Neuronal stem cell (in vitro differentiated cells): ENCODE data around the gene SLC12A9.

Experiments
- DNase-seq: peaks from one replicate; pipeline ENCODE4 v3.0.0-alpha.2; 2013; ENCODE audit warnings: low spot score
- H2AFZ ChIP-seq: one replicate; pipeline ENCODE4 v1.6.1; 2013; ENCODE audit warnings: mild to moderate bottlenecking, low read length, inconsistent platforms
- H2AK5ac ChIP-seq: 2 replicates; pipeline ENCODE4 v1.6.1; 2013; ENCODE audit warnings: low read depth, mild to moderate bottlenecking, inconsistent platforms, low read length, moderate library complexity, mixed read lengths
- H2BK120ac ChIP-seq: 2 replicates; pipeline ENCODE4 v1.6.1; 2013; ENCODE audit warnings: low read depth, mild to moderate bottlenecking, inconsistent platforms, low read length, moderate library complexity, mixed read lengths
- H2BK12ac ChIP-seq: one replicate; pipeline ENCODE4 v1.6.1; 2013; ENCODE audit warnings: low read length, inconsistent platforms
- H2BK15ac ChIP-seq: 2 replicates; pipeline ENCODE4 v1.6.1; 2013; ENCODE audit warnings: mild to moderate bottlenecking, low read length, inconsistent platforms, mixed read lengths
- H2BK5ac ChIP-seq: one replicate; pipeline ENCODE4 v1.6.1; 2013; ENCODE audit warnings: inconsistent platforms, mild to moderate bottlenecking, low read length, moderate library complexity
- H3K14ac ChIP-seq: one replicate; pipeline ENCODE4 v1.6.1; 2013; ENCODE audit warnings: low read length, inconsistent platforms
- H3K18ac ChIP-seq: 2 replicates; pipeline ENCODE4 v1.6.1; 2013; ENCODE audit warnings: low read length, inconsistent platforms
- H3K23ac ChIP-seq: 2 replicates; pipeline ENCODE4 v1.6.1; 2013; ENCODE audit warnings: low read depth, mild to moderate bottlenecking, mixed read lengths, low read length, inconsistent platforms; ENCODE audit not compliant: poor library complexity
- H3K27ac ChIP-seq: replicated peaks from 3 replicates; pipeline ENCODE4 v1.5.1; 2013; ENCODE audit warnings: low read length, inconsistent platforms
- H3K27me3 ChIP-seq, 3 experiments: 2 replicates each; pipeline ENCODE4 v1.6.1; 2013; ENCODE audit warnings: low read length in 3 of 3, mild to moderate bottlenecking in 2 of 3, inconsistent platforms in 1 of 3, low read depth in 1 of 3, mixed read lengths in 1 of 3, moderate library complexity in 1 of 3; ENCODE audit not compliant: control insufficient read depth in 3 of 3, insufficient read depth in 3 of 3
- H3K36me3 ChIP-seq, 2 donors: replicated peaks in 1 of 2; 2 replicates each; pipeline ENCODE4 v1.6.1; 2013; ENCODE audit warnings: low read length in 2 of 2; ENCODE audit not compliant: control insufficient read depth in 2 of 2, insufficient read depth in 2 of 2
- H3K4ac ChIP-seq: 2 replicates; pipeline ENCODE4 v1.6.1; 2013; ENCODE audit warnings: inconsistent platforms, mild to moderate bottlenecking, low read length, moderate library complexity
- H3K4me1 ChIP-seq, 2 donors: 1 replicate in 1 of 2; 2 replicates in 1 of 2; pipeline ENCODE4 v1.6.1; 2013; ENCODE audit warnings: low read length in 2 of 2, low read depth in 1 of 2; ENCODE audit not compliant: control insufficient read depth in 2 of 2, insufficient read depth in 1 of 2
- H3K4me2 ChIP-seq: one replicate; pipeline ENCODE4 v1.6.1; 2013; ENCODE audit warnings: mild to moderate bottlenecking, low read length, inconsistent platforms; ENCODE audit not compliant: insufficient read depth, poor library complexity, severe bottlenecking
- H3K4me3 ChIP-seq, 2 donors: 2 replicates each; pipeline ENCODE4 v1.5.1; 2013; ENCODE audit warnings: low read length in 2 of 2, mild to moderate bottlenecking in 2 of 2, inconsistent platforms in 1 of 2, moderate library complexity in 1 of 2
- H3K79me1 ChIP-seq: one replicate; pipeline ENCODE4 v1.6.1; 2013; ENCODE audit warnings: low read depth, mild to moderate bottlenecking, inconsistent platforms, low read length, moderate library complexity
- H3K9ac ChIP-seq: one replicate; pipeline ENCODE4 v1.6.1; 2013; ENCODE audit warnings: mild to moderate bottlenecking, low read depth, low read length, inconsistent platforms; ENCODE audit not compliant: poor library complexity
- H3K9me3 ChIP-seq, 2 donors: replicated peaks in 1 of 2; 2 replicates each; pipeline versions ENCODE3 to v1.6.1; 2013; ENCODE audit warnings: low read length in 2 of 2, mild to moderate bottlenecking in 2 of 2, inconsistent platforms in 1 of 2, low read depth in 1 of 2, mixed read lengths in 1 of 2, moderate library complexity in 1 of 2; ENCODE audit not compliant: control insufficient read depth in 2 of 2, insufficient read depth in 1 of 2
- H4K8ac ChIP-seq: one replicate; pipeline ENCODE4 v1.6.1; 2013; ENCODE audit warnings: low read depth, mild to moderate bottlenecking, inconsistent platforms, low read length, moderate library complexity
- H4K91ac ChIP-seq: one replicate; pipeline ENCODE4 v1.6.1; 2013; ENCODE audit warnings: low read length, low read depth, mild to moderate bottlenecking, inconsistent platforms; ENCODE audit not compliant: poor library complexity
- WGBS, 2 donors: extraction: QIAGEN DNeasy Blood & Tissue Kit; methylation state at CpG; one replicate each; pipeline ENCODE4 v1.1.7; 2013; ENCODE audit warnings: missing lambda C conversion rate in 2 of 2, mixed read lengths in 1 of 2; ENCODE audit not compliant: insufficient read length in 2 of 2, insufficient replicate concordance in 1 of 2; ENCODE audit errors: extremely low coverage in 2 of 2; 5-methylcytosine and 5-hydroxymethylcytosine counted together

Gene SLC12A9

GRCh38 chr7:100893318-100893895 lies 40.9 kb downstream of the SLC12A9 start:
- H2BK120ac ChIP-seq = no peak overlapping the region
- H3K36me3 ChIP-seq = peaks cover 4 to 6% of the 10 kb centered on the region in 2 donors
- no peak overlapping the region for H3K4ac ChIP-seq
- H3K4me1 ChIP-seq = peaks cover 31 to 33% of the 10 kb centered on the region in 2 donors
- peak overlapping the region; percentile 70 for H3K23ac ChIP-seq
- no peak overlapping the region for H2BK5ac ChIP-seq
- H3K18ac ChIP-seq = peak overlapping the region; percentile 87
- H2BK15ac ChIP-seq = peak overlapping the region; percentile 100
- H2BK12ac ChIP-seq = peak overlapping the region; percentile 46
- H3K4me2 ChIP-seq = peak overlapping the region; percentile 14
- H3K79me1 ChIP-seq = no peaks in the 10 kb centered on the region
- H3K4me3 ChIP-seq = no peak overlapping the region
- H3K9me3 ChIP-seq = no peaks in the 10 kb centered on the region
- no peak overlapping the region for H3K27ac ChIP-seq
- peak overlapping the region; percentile 89 for H2AK5ac ChIP-seq
- H4K8ac ChIP-seq = no peak overlapping the region
- H2AFZ ChIP-seq = no peak overlapping the region
- no peak overlapping the region for H4K91ac ChIP-seq
- H3K27me3 ChIP-seq = peaks cover 15 to 26% (median 21%) of the 10 kb centered on the region in 3 experiments
- no peak for DNase-seq
- no peak overlapping the region for H3K14ac ChIP-seq
- peak overlapping the region; percentile 25 for H3K9ac ChIP-seq
- no CpG with 5 or more reads among the region's 32 CpGs for WGBS, 2 donors

- Histone ChIP-seq H3K14ac (peak overlapping the region; percentile 71), H2AFZ (peak overlapping the region; percentile 95), H2BK12ac (peak overlapping the region; percentile 99), H3K4me2 (peak overlapping the region; percentile 89), H3K36me3 (no peaks in the 10 kb centered on the region), H3K23ac (peak overlapping the region; percentile 70), H3K27me3 (peaks cover 15 to 26% (median 21%) of the 10 kb centered on the region in 3 experiments), H3K27ac (peak overlapping the region; percentile 7), H3K18ac (peak overlapping the region; percentile 90), H4K91ac (no peak overlapping the region), H3K4me3 (peak overlapping the region in 1 of 2 donors; percentile 52), H3K79me1 (no peaks in the 10 kb centered on the region), H3K4me1 (peaks cover 26 to 27% of the 10 kb centered on the region in 2 donors), H2BK5ac (peak overlapping the region; percentile 75), H2BK120ac (no peak overlapping the region), H3K9ac (peak overlapping the region; percentile 60), H3K9me3 (no peaks in the 10 kb centered on the region), H3K4ac (peak overlapping the region; percentile 76), H4K8ac (peak overlapping the region; percentile 10), H2AK5ac (peak overlapping the region; percentile 89), H2BK15ac (peak overlapping the region; percentile 100)
- DNase-seq = no peak
- no CpG with 5 or more reads among the region's 40 CpGs for WGBS, 2 donors
Measured at GRCh38 chr7:100893910-100894721, 41.6 kb downstream of the SLC12A9 start.

- Histone ChIP-seq H3K4me1 (peaks cover 26% of the 10 kb centered on the region in 2 donors), H4K8ac (peak overlapping the region; percentile 10), H3K18ac (peak overlapping the region; percentile 90), H2AK5ac (peak overlapping the region; percentile 81), H2BK15ac (peak overlapping the region; percentile 100), H3K9me3 (no peaks in the 10 kb centered on the region), H3K27ac (no peak overlapping the region), H2BK5ac (peak overlapping the region; percentile 75), H2AFZ (peak overlapping the region; percentile 95), H3K4me2 (peak overlapping the region; percentile 89), H3K79me1 (no peaks in the 10 kb centered on the region), H2BK120ac (no peak overlapping the region), H3K4ac (no peak overlapping the region), H4K91ac (no peak overlapping the region), H3K4me3 (peak overlapping the region; percentile 33 to 75), H3K36me3 (no peaks in the 10 kb centered on the region), H3K9ac (peak overlapping the region; percentile 18), H3K14ac (peak overlapping the region; percentile 21), H3K23ac (peak overlapping the region; percentile 70), H3K27me3 (peaks cover 15 to 26% (median 21%) of the 10 kb centered on the region in 3 experiments), H2BK12ac (no peak overlapping the region)
- DNase-seq = peak; percentile 86
- no CpG with 5 or more reads among the region's 83 CpGs for WGBS, 2 donors
Measured at GRCh38 chr7:100894860-100895700, 42.6 kb downstream of the SLC12A9 start.
